Activated naive CD8-positive, alpha-beta T cell treated with anti-CD3 and anti-CD28 coated beads for 36 hours (primary cell): ENCODE measurements around the gene TAPBP. TPM values are rescaled to one million over a fixed set of nuclear protein-coding genes. Genes with fewer than 3 reads are reported as not detected.
"Not testable (repeated sequence)": the region's sequence is repeated elsewhere in the genome, so short reads cannot be mapped to it uniquely, and the experiment has no call there.

ENCODE experiments used
- DNase-seq: peaks from one replicate; pipeline ENCODE4 v3.0.0; 2021
- H3K27ac Mint-ChIP-seq: one replicate; pipeline ENCODE4 v1.8.0; 2022; ENCODE audit warnings: mild to moderate bottlenecking, moderate library complexity, mixed read lengths
- H3K27me3 Mint-ChIP-seq: one replicate; pipeline ENCODE4 v1.8.0; 2022; ENCODE audit warnings: mild to moderate bottlenecking, mixed read lengths
- H3K36me3 Mint-ChIP-seq: one replicate; pipeline ENCODE4 v1.8.0; 2021; ENCODE audit warnings: mild to moderate bottlenecking, mixed read lengths
- H3K4me1 Mint-ChIP-seq: one replicate; pipeline ENCODE4 v1.8.0; 2021; ENCODE audit warnings: mixed read lengths
- H3K4me3 Mint-ChIP-seq: one replicate; pipeline ENCODE4 v1.8.0; 2022; ENCODE audit warnings: mild to moderate bottlenecking, moderate library complexity, mixed read lengths
- H3K9me3 Mint-ChIP-seq: one replicate; pipeline ENCODE4 v1.8.0; 2022; ENCODE audit warnings: mixed read lengths
- total RNA-seq, 2 experiments: library from RNA; stranded (reverse); gene quantifications; one replicate each; pipeline ENCODE4 v1.2.3, GENCODE V29; 2021

Gene TAPBP
- 100 to 1,000 TPM; 201 to 204 TPM for total RNA-seq

GRCh38 chr6:33313709-33314514, at the start of gene TAPBP:
Gene TAPBP, minus strand, starts transcription at chr6:33314078. Its CDS starts 37 bp downstream, at chr6:33314041.
- Mint-ChIP-seq H3K4me3 (peak within 1 kb of the TSS; percentile 99), H3K36me3 (peaks cover 43% of the 10 kb centered on the region), H3K27ac (peak within 1 kb of the TSS; percentile 99), H3K9me3 (no peaks in the 10 kb centered on the region), H3K27me3 (no peaks in the 10 kb centered on the region), H3K4me1 (peaks cover 52% of the 10 kb centered on the region)
- DNase-seq, result peak; percentile 92

- not testable (repeated sequence) for H3K27me3 Mint-ChIP-seq, H3K9me3 Mint-ChIP-seq, H3K27ac Mint-ChIP-seq, DNase-seq, H3K4me1 Mint-ChIP-seq, H3K4me3 Mint-ChIP-seq, H3K36me3 Mint-ChIP-seq
Measured at GRCh38 chr6:33363486-33363885, 49.6 kb upstream of the TAPBP start.

GRCh38 chr6:33359331-33359730, 45.5 kb upstream of the TAPBP start:
- no peaks in the 10 kb centered on the region for H3K36me3 Mint-ChIP-seq

GRCh38 chr6:33357160-33357871, 43.4 kb upstream of the TAPBP start:
- H3K27me3 Mint-ChIP-seq, H3K36me3 Mint-ChIP-seq, DNase-seq, H3K27ac Mint-ChIP-seq, H3K4me3 Mint-ChIP-seq, H3K9me3 Mint-ChIP-seq, H3K4me1 Mint-ChIP-seq: not testable (repeated sequence)

More at GRCh38 chr6:33359331-33359730, 45.5 kb upstream of the TAPBP start:
- H3K9me3 Mint-ChIP-seq, result no peaks in the 10 kb centered on the region
- no peaks in the 10 kb centered on the region for H3K4me1 Mint-ChIP-seq
- H3K27ac Mint-ChIP-seq, result no peak overlapping the region
- DNase-seq, result no peak
- H3K4me3 Mint-ChIP-seq, result no peak overlapping the region
- H3K27me3 Mint-ChIP-seq, result no peaks in the 10 kb centered on the region

DNA sequence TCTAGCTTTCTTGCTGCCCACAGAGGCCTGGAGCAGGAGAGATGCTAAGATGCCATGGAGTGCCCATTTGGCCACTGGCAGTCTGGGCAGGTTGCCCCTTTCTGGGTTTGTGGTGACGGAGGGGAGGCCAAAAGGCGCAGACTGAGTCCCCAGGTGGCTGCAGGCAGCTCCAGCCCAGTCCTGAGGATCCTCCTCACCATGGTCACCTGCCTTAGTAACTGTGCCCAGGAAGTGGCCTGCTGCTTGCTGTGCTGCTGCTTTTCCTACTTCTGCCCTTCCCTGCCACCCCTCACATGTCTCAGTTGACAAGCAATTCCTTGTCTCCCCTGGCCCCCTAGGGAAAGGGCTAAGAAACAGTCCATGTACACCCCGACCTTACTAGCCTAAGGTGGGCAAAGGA, 42.4 kb upstream of the TAPBP start:
- DNase-seq, result no peak
- no peak overlapping the region for H3K4me3 Mint-ChIP-seq
- no peaks in the 10 kb centered on the region for H3K9me3 Mint-ChIP-seq
- H3K27me3 Mint-ChIP-seq, result no peaks in the 10 kb centered on the region
- H3K27ac Mint-ChIP-seq, result no peak overlapping the region
- no peaks in the 10 kb centered on the region for H3K36me3 Mint-ChIP-seq
- H3K4me1 Mint-ChIP-seq, result no peaks in the 10 kb centered on the region

- H3K9me3 Mint-ChIP-seq, H3K36me3 Mint-ChIP-seq, H3K4me1 Mint-ChIP-seq, H3K27me3 Mint-ChIP-seq, H3K4me3 Mint-ChIP-seq, DNase-seq, H3K27ac Mint-ChIP-seq: not testable (repeated sequence)
Measured at GRCh38 chr6:33355860-33356259, 42.0 kb upstream of the TAPBP start.

GRCh38 chr6:33347816-33348215, 33.9 kb upstream of the TAPBP start:
- H3K27ac Mint-ChIP-seq, result no peak overlapping the region
- no peaks in the 10 kb centered on the region for H3K27me3 Mint-ChIP-seq
- DNase-seq, result no peak
- no peaks in the 10 kb centered on the region for H3K9me3 Mint-ChIP-seq
- no peaks in the 10 kb centered on the region for H3K36me3 Mint-ChIP-seq
- no peak overlapping the region for H3K4me3 Mint-ChIP-seq
- H3K4me1 Mint-ChIP-seq, result peaks cover 18% of the 10 kb centered on the region

DNA sequence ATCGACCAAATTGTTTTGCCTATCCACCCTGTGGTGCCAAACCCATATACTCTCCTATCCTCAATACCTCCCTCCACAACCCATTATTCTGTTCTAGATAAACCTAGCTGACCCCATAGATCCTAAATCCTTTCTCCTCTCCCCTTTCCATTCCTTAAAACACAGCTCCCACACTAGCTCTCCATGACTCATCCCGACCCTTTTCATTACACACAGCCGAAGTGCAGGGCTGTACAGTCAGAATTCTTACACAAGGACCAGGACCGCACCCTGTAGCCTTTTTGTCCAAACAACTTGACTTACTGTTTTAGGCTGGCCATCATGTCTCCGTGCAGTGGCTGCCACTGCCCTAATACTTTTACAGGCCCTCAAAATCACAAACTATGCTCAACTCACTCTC, 33.1 kb upstream of the TAPBP start:
- H3K4me1 Mint-ChIP-seq, result peaks cover 18% of the 10 kb centered on the region
- H3K9me3 Mint-ChIP-seq, H3K36me3 Mint-ChIP-seq, H3K27ac Mint-ChIP-seq, H3K27me3 Mint-ChIP-seq, H3K4me3 Mint-ChIP-seq, DNase-seq: not testable (repeated sequence)

- Mint-ChIP-seq H3K36me3 (no peaks in the 10 kb centered on the region), H3K27me3 (no peaks in the 10 kb centered on the region), H3K9me3 (no peaks in the 10 kb centered on the region), H3K4me3 (peak overlapping the region; percentile 67), H3K27ac (peak overlapping the region; percentile 71), H3K4me1 (peaks cover 22% of the 10 kb centered on the region)
- DNase-seq, result peak; percentile 50
Measured at GRCh38 chr6:33344701-33345697, 31.1 kb upstream of the TAPBP start.

DNA sequence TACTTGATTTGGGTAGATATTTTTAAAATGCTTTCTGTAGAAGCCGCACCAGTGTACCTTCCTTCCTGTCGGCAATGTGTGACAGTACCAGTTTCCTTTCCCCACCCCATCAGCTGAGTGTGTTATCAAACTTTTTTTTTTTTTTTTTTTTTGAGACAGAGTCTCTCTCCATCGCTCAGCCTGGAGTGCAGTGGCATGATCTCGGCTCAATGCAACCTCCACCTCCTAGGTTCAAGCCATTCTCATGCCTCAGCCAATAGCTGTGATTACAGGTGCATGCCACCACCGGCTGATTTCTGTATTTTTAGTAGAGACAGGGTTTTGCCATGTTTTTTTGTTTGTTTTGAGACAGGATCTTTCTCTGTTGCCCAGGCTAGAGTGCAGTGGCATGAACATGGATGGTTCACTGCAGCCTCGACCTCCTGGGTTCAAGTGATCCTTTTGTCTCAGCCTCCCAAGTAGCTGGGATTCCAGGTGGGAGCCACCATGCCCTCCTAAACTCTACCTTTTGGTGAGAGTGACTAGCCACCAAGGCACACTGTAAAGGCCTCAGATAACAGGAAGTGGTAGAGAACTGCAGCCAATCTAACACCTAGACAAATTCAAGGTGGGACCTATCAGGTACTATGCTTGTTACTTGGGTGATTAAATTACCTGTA, 30.2 kb upstream of the TAPBP start:
- Mint-ChIP-seq H3K27ac (peak overlapping the region; percentile 71), H3K4me1 (peaks cover 22% of the 10 kb centered on the region), H3K36me3 (no peaks in the 10 kb centered on the region), H3K27me3 (no peaks in the 10 kb centered on the region), H3K9me3 (no peaks in the 10 kb centered on the region), H3K4me3 (peak overlapping the region; percentile 22)
- peak; percentile 20 for DNase-seq

GRCh38 chr6:33343606-33343952, 29.7 kb upstream of the TAPBP start:
- Mint-ChIP-seq H3K27ac (peak overlapping the region; percentile 71), H3K4me1 (peaks cover 22% of the 10 kb centered on the region)
- DNase-seq, H3K27me3 Mint-ChIP-seq, H3K9me3 Mint-ChIP-seq, H3K36me3 Mint-ChIP-seq, H3K4me3 Mint-ChIP-seq: not testable (repeated sequence)

- Mint-ChIP-seq H3K27me3 (no peaks in the 10 kb centered on the region), H3K27ac (no peak overlapping the region)
Measured at GRCh38 chr6:33339193-33339592, 25.3 kb upstream of the TAPBP start.

GRCh38 chr6:33336495-33336894, 22.6 kb upstream of the TAPBP start:
- Mint-ChIP-seq H3K9me3 (no peaks in the 10 kb centered on the region), H3K27me3 (no peaks in the 10 kb centered on the region), H3K27ac (no peak overlapping the region), H3K4me3 (no peak overlapping the region), H3K36me3 (no peaks in the 10 kb centered on the region), H3K4me1 (peaks cover 17% of the 10 kb centered on the region)
- no peak for DNase-seq

More at GRCh38 chr6:33339193-33339592, 25.3 kb upstream of the TAPBP start:
- Mint-ChIP-seq H3K4me1 (peaks cover 12% of the 10 kb centered on the region), H3K9me3 (no peaks in the 10 kb centered on the region), H3K36me3 (no peaks in the 10 kb centered on the region), H3K4me3 (no peak overlapping the region)
- DNase-seq, result no peak

GRCh38 chr6:33335916-33336315, 22.0 kb upstream of the TAPBP start:
- no peaks in the 10 kb centered on the region for H3K9me3 Mint-ChIP-seq
- peaks cover 17% of the 10 kb centered on the region for H3K4me1 Mint-ChIP-seq
- H3K4me3 Mint-ChIP-seq, result no peak overlapping the region
- no peaks in the 10 kb centered on the region for H3K36me3 Mint-ChIP-seq
- no peak overlapping the region for H3K27ac Mint-ChIP-seq
- H3K27me3 Mint-ChIP-seq, result no peaks in the 10 kb centered on the region
- no peak for DNase-seq
